CD14-positive monocyte (primary cell): ENCODE results near the gene URM1. TPM values are rescaled to one million over a fixed set of nuclear protein-coding genes. Genes with fewer than 3 reads are reported as not detected.
"Not testable (repeated sequence)": the region's sequence is repeated elsewhere in the genome, so short reads cannot be mapped to it uniquely, and the experiment has no call there.

Experiments
- DNase-seq, 3 donors: peaks; one replicate each; pipeline ENCODE4 v3.0.0-alpha.2; 2011 to 2022
- H2AFZ ChIP-seq: 2 replicates; pipeline ENCODE4 v1.6.0; 2012; ENCODE audit warnings: mild to moderate bottlenecking, low read depth, low read length, inconsistent platforms; ENCODE audit not compliant: insufficient read depth, poor library complexity, severe bottlenecking
- H3K27ac ChIP-seq, 2 donors: 1 replicate in 1 of 2; 2 replicates in 1 of 2; pipeline ENCODE4 v1.5.1; 2012 to 2013; ENCODE audit warnings: low read length in 2 of 2, control low read depth in 1 of 2, inconsistent platforms in 1 of 2, low read depth in 1 of 2, mild to moderate bottlenecking in 1 of 2
- H3K27me3 ChIP-seq, 2 donors: one replicate each; pipeline versions ENCODE4 v1.6.0 to v1.6.1; 2011 to 2013; ENCODE audit warnings: low read length in 2 of 2; ENCODE audit not compliant: control insufficient read depth in 2 of 2, insufficient read depth in 2 of 2
- H3K36me3 ChIP-seq, 2 donors: replicated peaks in 1 of 2; 1 replicate in 1 of 2; 2 replicates in 1 of 2; pipeline versions ENCODE4 v1.5.1 to v1.6.1; 2012 to 2013; ENCODE audit warnings: low read length in 2 of 2, control low read depth in 1 of 2, inconsistent platforms in 1 of 2, mild to moderate bottlenecking in 1 of 2; ENCODE audit not compliant: insufficient read depth in 2 of 2, control insufficient read depth in 1 of 2
- H3K4me1 ChIP-seq, 2 donors: 1 replicate in 1 of 2; 2 replicates in 1 of 2; pipeline versions ENCODE4 v1.5.1 to v1.6.1; 2012 to 2013; ENCODE audit warnings: low read length in 2 of 2, control low read depth in 1 of 2, inconsistent platforms in 1 of 2, mild to moderate bottlenecking in 1 of 2, moderate library complexity in 1 of 2; ENCODE audit not compliant: insufficient read depth in 2 of 2, control insufficient read depth in 1 of 2
- H3K4me2 ChIP-seq: replicated peaks from 2 replicates; pipeline ENCODE3; 2012; ENCODE audit warnings: low read length, moderate library complexity, mild to moderate bottlenecking; ENCODE audit not compliant: poor library complexity, severe bottlenecking; ENCODE audit errors: extremely low read depth
- H3K4me3 ChIP-seq, 3 experiments: fragments of 200-600 bp in 1 of 3; sonication (generic) in 1 of 3; replicated peaks in 1 of 3; 1 replicate in 2 of 3; 2 replicates in 1 of 3; pipeline ENCODE4 v1.5.1; 2011 to 2013; ENCODE audit warnings: low read length in 3 of 3, mild to moderate bottlenecking in 3 of 3, control low read depth in 2 of 3, low read depth in 2 of 3, inconsistent platforms in 1 of 3, moderate library complexity in 1 of 3
- H3K79me2 ChIP-seq: 2 replicates; pipeline ENCODE4 v1.6.0; 2012; ENCODE audit warnings: mild to moderate bottlenecking, control low read depth, inconsistent platforms, low read length, moderate library complexity; ENCODE audit not compliant: insufficient read depth
- H3K9ac ChIP-seq: 2 replicates; pipeline ENCODE4 v1.6.0; 2017; ENCODE audit warnings: low read length, mild to moderate bottlenecking; ENCODE audit not compliant: insufficient read depth, poor library complexity, severe bottlenecking
- H3K9me3 ChIP-seq, 2 donors: replicated peaks in 1 of 2; 1 replicate in 1 of 2; 2 replicates in 1 of 2; pipeline versions ENCODE4 v1.5.1 to v1.6.1; 2012 to 2013; ENCODE audit warnings: low read length in 2 of 2, control low read depth in 1 of 2; ENCODE audit not compliant: control insufficient read depth in 1 of 2, insufficient read depth in 1 of 2
- H4K20me1 ChIP-seq: 2 replicates; pipeline ENCODE4 v1.6.0; 2012; ENCODE audit warnings: mild to moderate bottlenecking, low read length, control low read depth, moderate library complexity; ENCODE audit not compliant: insufficient read depth
- H3K27ac Mint-ChIP-seq, 7 donors: one replicate each; pipeline ENCODE4 v1.8.0; 2020; ENCODE audit warnings: mild to moderate bottlenecking in 7 of 7, mixed read lengths in 7 of 7, moderate library complexity in 6 of 7, inconsistent platforms in 2 of 7
- H3K27me3 Mint-ChIP-seq, 3 donors: one replicate each; pipeline ENCODE4 v1.8.0; 2021 to 2022; ENCODE audit warnings: low read depth in 3 of 3, mild to moderate bottlenecking in 3 of 3, mixed read lengths in 3 of 3, moderate library complexity in 3 of 3, inconsistent platforms in 1 of 3
- H3K36me3 Mint-ChIP-seq, 2 donors: one replicate each; pipeline ENCODE4 v1.8.0; 2020; ENCODE audit warnings: mixed read lengths in 2 of 2, inconsistent platforms in 1 of 2, mild to moderate bottlenecking in 1 of 2
- H3K4me1 Mint-ChIP-seq: one replicate; pipeline ENCODE4 v1.8.0; 2020; ENCODE audit warnings: mild to moderate bottlenecking, mixed read lengths
- H3K4me3 Mint-ChIP-seq, 2 donors: one replicate each; pipeline ENCODE4 v1.8.0; 2020; ENCODE audit warnings: mild to moderate bottlenecking in 2 of 2, mixed read lengths in 2 of 2, moderate library complexity in 1 of 2
- H3K9me3 Mint-ChIP-seq, 7 donors: one replicate each; pipeline ENCODE4 v1.8.0; 2020 to 2022; ENCODE audit warnings: mixed read lengths in 7 of 7, mild to moderate bottlenecking in 6 of 7, moderate library complexity in 6 of 7, inconsistent platforms in 2 of 7
- WGBS: methylation state at CpG from one replicate; pipeline ENCODE4 v1.1.5; 2013; ENCODE audit warnings: missing lambda C conversion rate; ENCODE audit not compliant: insufficient coverage; 5-methylcytosine and 5-hydroxymethylcytosine counted together
- intact Hi-C, 2 donors: fragments of 100-400 bp; cut with micrococcal nuclease; formaldehyde crosslinking; loops; one replicate each; pipeline versions ENCODE4 v1.15.0 to v1.15.1; 2023
- polyA plus RNA-seq, 3 donors: library from polyadenylated mRNA; depleted of rRNA in 1 of 3; unstranded in 2 of 3; stranded (reverse) in 1 of 3; fragments of 300-500 nt in 2 of 3; fragments of >200 nt in 1 of 3; fragmentation: Illumina TruSeq in 2 of 3; gene quantifications; 1 replicate in 2 of 3; 2 replicates in 1 of 3; pipeline ENCODE4 v1.2.3, GENCODE V29; 2012 to 2021
- TF ChIP-seq, protein P1 (sequence below): fragments of 200-600 bp; IDR thresholded peaks from one replicate; pipeline ENCODE4 v1.8.0; 2022; ENCODE audit warnings: antibody characterized with exemption, mild to moderate bottlenecking

The URM1 gene
- polyA plus RNA-seq, 3 donors: 37.5 to 39.7 (median 38.3) TPM

DNA sequence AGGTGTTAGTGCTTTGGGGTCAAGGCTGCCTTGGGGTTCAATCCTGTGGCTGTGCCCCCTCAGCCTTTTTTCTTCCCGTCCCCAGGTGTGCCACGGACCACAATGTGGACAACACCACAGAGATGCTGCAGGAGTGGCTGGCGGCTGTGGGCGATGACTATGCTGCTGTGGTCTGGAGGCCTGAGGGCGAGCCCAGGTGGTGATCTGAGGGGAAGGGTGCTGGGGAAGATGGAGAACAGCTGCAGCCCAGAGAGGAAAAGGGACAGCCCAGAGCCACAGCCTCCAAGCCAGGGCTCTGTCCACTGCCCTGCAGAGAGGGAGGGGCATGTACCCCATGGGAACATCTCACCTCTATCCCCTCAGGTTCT lies 51.6 kb downstream of the URM1 start:
- H3K9me3 Mint-ChIP-seq: peaks cover 0 to 11% (median 4%) of the 10 kb centered on the region in 7 donors
- H3K4me1 ChIP-seq: peaks cover 19 to 30% of the 10 kb centered on the region in 2 donors
- TF ChIP-seq, protein P1, sequence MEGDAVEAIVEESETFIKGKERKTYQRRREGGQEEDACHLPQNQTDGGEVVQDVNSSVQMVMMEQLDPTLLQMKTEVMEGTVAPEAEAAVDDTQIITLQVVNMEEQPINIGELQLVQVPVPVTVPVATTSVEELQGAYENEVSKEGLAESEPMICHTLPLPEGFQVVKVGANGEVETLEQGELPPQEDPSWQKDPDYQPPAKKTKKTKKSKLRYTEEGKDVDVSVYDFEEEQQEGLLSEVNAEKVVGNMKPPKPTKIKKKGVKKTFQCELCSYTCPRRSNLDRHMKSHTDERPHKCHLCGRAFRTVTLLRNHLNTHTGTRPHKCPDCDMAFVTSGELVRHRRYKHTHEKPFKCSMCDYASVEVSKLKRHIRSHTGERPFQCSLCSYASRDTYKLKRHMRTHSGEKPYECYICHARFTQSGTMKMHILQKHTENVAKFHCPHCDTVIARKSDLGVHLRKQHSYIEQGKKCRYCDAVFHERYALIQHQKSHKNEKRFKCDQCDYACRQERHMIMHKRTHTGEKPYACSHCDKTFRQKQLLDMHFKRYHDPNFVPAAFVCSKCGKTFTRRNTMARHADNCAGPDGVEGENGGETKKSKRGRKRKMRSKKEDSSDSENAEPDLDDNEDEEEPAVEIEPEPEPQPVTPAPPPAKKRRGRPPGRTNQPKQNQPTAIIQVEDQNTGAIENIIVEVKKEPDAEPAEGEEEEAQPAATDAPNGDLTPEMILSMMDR: no peak
- DNase-seq: no peak
- H3K27me3 ChIP-seq: peaks cover 10 to 24% of the 10 kb centered on the region in 2 donors
- WGBS: 83% methylated on average over 4 of the region's 5 CpGs
- no peaks in the 10 kb centered on the region for H3K36me3 ChIP-seq
- H3K4me2 ChIP-seq: no peak overlapping the region
- no peak overlapping the region for H3K4me3 Mint-ChIP-seq
- H3K36me3 Mint-ChIP-seq: no peaks in the 10 kb centered on the region
- peaks cover 17 to 33% (median 25%) of the 10 kb centered on the region in 3 donors for H3K27me3 Mint-ChIP-seq
- no peaks in the 10 kb centered on the region for H4K20me1 ChIP-seq
- H3K4me3 ChIP-seq: no peak overlapping the region
- H3K79me2 ChIP-seq: no peaks in the 10 kb centered on the region
- peaks cover 0 to 12% of the 10 kb centered on the region in 2 donors for H3K9me3 ChIP-seq
- H3K27ac Mint-ChIP-seq: no peak overlapping the region
- H3K27ac ChIP-seq: no peak overlapping the region
- peaks cover 22% of the 10 kb centered on the region for H3K4me1 Mint-ChIP-seq
- H3K9ac ChIP-seq: no peak overlapping the region
- H2AFZ ChIP-seq: no peak overlapping the region
- intact Hi-C loops: no loop called here

DNA sequence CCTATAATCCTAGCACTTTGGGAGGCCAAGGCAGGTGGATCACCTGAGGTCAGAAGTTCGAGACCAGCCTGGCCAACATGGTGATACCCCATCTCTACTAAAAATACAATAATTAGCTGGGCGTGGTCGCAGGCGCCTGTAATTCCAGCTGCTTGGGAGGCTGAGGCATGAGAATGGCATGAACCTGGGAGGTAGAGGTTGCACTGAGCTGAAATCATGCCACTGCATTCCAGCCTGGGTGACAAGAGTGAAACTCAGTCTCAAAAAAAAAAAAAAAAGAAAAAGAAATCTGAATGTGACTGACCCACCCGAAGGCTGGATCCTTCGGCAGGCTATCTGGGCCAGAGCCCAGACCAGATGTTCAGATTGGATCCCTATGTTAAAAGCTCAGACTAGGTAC lies 52.2 kb downstream of the URM1 start:
- Histone ChIP-seq H3K4me1 (peaks cover 19 to 30% of the 10 kb centered on the region in 2 donors), H3K27me3 (peaks cover 10 to 20% of the 10 kb centered on the region in 2 donors), H3K9me3 (peaks cover 0 to 12% of the 10 kb centered on the region in 2 donors)
- H3K4me3 Mint-ChIP-seq, H4K20me1 ChIP-seq, intact Hi-C loops, H3K36me3 Mint-ChIP-seq, H3K4me2 ChIP-seq, H2AFZ ChIP-seq, DNase-seq, H3K36me3 ChIP-seq, H3K9ac ChIP-seq, H3K27ac ChIP-seq, H3K79me2 ChIP-seq, H3K4me3 ChIP-seq: not testable (repeated sequence)
- Mint-ChIP-seq H3K4me1 (peaks cover 22% of the 10 kb centered on the region), H3K27ac (peak overlapping the region in 1 of 7 donors; percentile 63), H3K27me3 (peaks cover 17 to 30% (median 19%) of the 10 kb centered on the region in 3 donors), H3K9me3 (peaks cover 0 to 11% (median 4%) of the 10 kb centered on the region in 7 donors)
- WGBS: 100% methylated on average over 3 of the region's 6 CpGs
